Ovary (tissue), 9 donors: ENCODE results near the gene CYP3A4. TPM values are rescaled to one million over a fixed set of nuclear protein-coding genes. Genes with fewer than 3 reads are reported as not detected.
A peak's percentile ranks its signal among the peaks of the same experiment; 100 is the strongest.

ENCODE experiments used
- DNase-seq, 5 donors: peaks; one replicate each; pipeline ENCODE4 v3.0.0-alpha.2; 2019 to 2020
- H3K27ac ChIP-seq, 2 donors: fragments of 200-600 bp; one replicate each; pipeline versions ENCODE4 v1.5.1 to v1.8.0; 2019 to 2022
- H3K27me3 ChIP-seq: fragments of 200-600 bp; one replicate; pipeline ENCODE4 v1.8.0; 2022
- H3K36me3 ChIP-seq: fragments of 200-600 bp; sonication (generic); one replicate; pipeline ENCODE4 v1.5.1; 2019
- H3K4me1 ChIP-seq: one replicate; pipeline ENCODE4 v1.8.1; 2013; ENCODE audit warnings: mild to moderate bottlenecking, moderate library complexity; ENCODE audit not compliant: insufficient read depth
- H3K4me3 ChIP-seq: fragments of 200-600 bp; sonication (generic); one replicate; pipeline ENCODE4 v1.5.1; 2017
- H3K9me3 ChIP-seq, 2 donors: fragments of 200-600 bp in 1 of 2; sonication (generic) in 1 of 2; one replicate each; pipeline versions ENCODE4 v1.5.1 to v1.8.1; 2013 to 2019; ENCODE audit warnings: mild to moderate bottlenecking in 1 of 2, moderate library complexity in 1 of 2
- CTCF ChIP-seq, 3 donors: fragments of 450-650 bp in 2 of 3; fragments of 200-600 bp in 1 of 3; IDR thresholded peaks; one replicate each; pipeline versions ENCODE4 v1.5.1 to v1.8.0; 2016 to 2022; ENCODE audit warnings: antibody characterized with exemption in 3 of 3, mild to moderate bottlenecking in 1 of 3
- EP300 ChIP-seq: sonication (generic); formaldehyde crosslinking; IDR thresholded peaks from one replicate; pipeline ENCODE4 v1.6.1; 2017; ENCODE audit warnings: antibody characterized with exemption
- POLR2A ChIP-seq: fragments of 450-650 bp; IDR thresholded peaks from one replicate; pipeline ENCODE4 v1.6.1; 2017; ENCODE audit warnings: antibody characterized with exemption, mild to moderate bottlenecking, moderate library complexity
- WGBS, 3 donors: extraction: QIAGEN DNeasy Blood & Tissue Kit in 1 of 3; methylation state at CpG; one replicate each; pipeline versions ENCODE4 v1.1.5 to v1.1.7; 2013 to 2017; 5-methylcytosine and 5-hydroxymethylcytosine counted together
- intact Hi-C, 4 donors: fragments of 100-400 bp; cut with DNase I; formaldehyde crosslinking; loops; one replicate each; pipeline versions ENCODE4 v1.11.0 to v1.15.1; 2022 to 2023
- polyA plus RNA-seq, 2 donors: library from polyadenylated mRNA; stranded (reverse); fragments of 200-250 nt in 1 of 2; fragments of 350-450 nt in 1 of 2; fragmentation: Illumina TruSeq in 1 of 2; extraction: RNeasy Lipid Tissue Mini Kit (QIAGEN cat#74804) in 1 of 2; gene quantifications; one replicate each; pipeline ENCODE4 v1.2.3, GENCODE V29; 2013 to 2014
- total RNA-seq, 7 donors: library from RNA; depleted of rRNA in 2 of 7; stranded (reverse); fragments of >200 nt in 2 of 7; fragmentation: NEBNext Ultra II Directional in 3 of 7; extraction: Animal tissue kit (Norgen Biotek cat#: 25700) in 3 of 7; gene quantifications; one replicate each; pipeline versions ENCODE4 v1.1.0 to v1.2.4, GENCODE V29; 2016 to 2023
- donor health status: DM: no; HTN: no; CAD: no; lungs with moderate emphysema.
- donor health status: DM: no; HTN: no; CAD: no.
- donor health status: Bipolar disorder and iron deficiency.
- donor health status: DM: yes; HTN: yes; CAD: no.
- donor health status: DM: no; HTN: no; CAD: no.
- donor health status: DM: yes; HTN: yes; CAD: no.

CYP3A4 gene
- total and polyA plus RNA-seq, 9 donors = 0.05 to 3.7 (median 0.27) TPM; not detected in 1

- H3K4me3 ChIP-seq = no peak overlapping the region
- H3K27me3 ChIP-seq = no peaks in the 10 kb centered on the region
- H3K36me3 ChIP-seq = no peaks in the 10 kb centered on the region
- TF ChIP-seq CTCF (IDR thresholded peaks at IDR 0.05) (no peak), EP300 (no peak), POLR2A (no peak)
- H3K9me3 ChIP-seq = no peaks in the 10 kb centered on the region
- intact Hi-C loops = no loop called here
- no peak for DNase-seq
- no peaks in the 10 kb centered on the region for H3K4me1 ChIP-seq
- 51 to 69% (median 67%) methylated on average over 3 of the region's 3 CpGs for WGBS, 3 donors
- no peak overlapping the region for H3K27ac ChIP-seq
Measured at GRCh38 chr7:99766484-99767099, 17.4 kb downstream of the CYP3A4 start.

DNA sequence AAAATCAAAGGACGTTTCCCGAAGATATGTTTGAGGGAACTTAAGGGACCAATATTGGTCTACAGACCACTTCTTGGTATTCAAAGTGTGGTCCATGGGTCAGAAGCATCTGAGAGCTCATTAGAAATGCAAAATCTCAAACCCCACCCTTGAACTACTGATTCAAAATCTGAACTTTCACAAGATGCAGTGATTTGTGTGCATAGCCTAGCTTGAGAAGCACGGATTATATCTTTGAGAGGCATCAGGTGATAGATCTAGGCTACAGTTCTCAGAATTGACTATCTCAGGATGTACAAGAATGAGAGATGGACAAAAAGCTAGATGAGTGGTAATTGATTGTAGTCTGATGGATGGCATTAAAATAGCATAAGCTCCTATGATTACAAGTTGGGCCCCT lies 19.5 kb downstream of the CYP3A4 start:
- TF ChIP-seq EP300 (no peak), POLR2A (no peak), CTCF (IDR thresholded peaks at IDR 0.05) (no peak)
- H3K4me1 ChIP-seq = no peaks in the 10 kb centered on the region

DNA sequence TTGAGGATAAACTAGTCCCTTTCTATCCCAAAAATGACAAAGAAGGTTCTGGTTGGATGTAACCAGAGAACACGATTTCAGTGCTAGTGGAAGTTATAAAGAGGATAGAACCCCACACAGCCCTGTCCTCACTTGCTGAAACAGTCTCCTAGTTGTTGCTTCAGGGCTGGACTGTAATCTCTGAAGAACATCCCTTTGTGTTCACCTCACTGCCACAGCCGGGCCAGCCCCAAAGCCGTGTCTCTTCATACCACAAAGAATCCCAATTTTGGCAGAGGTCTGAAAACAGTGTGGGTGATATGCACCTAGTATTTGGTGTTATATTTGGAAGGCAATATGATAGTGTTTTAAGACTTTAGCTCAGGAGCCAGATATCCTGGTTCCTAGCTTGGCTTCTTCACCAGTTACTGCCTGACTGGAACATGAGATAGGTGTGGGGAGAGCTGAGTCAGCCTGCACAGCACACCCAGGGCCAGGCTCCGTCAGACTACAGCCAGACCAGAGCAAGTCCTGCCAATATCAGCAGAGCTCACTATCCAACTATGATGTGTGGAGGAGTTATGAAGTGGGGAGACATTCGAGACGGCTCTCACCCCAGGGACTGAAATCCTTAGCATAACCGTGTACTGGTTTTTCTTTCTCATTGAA lies 21.2 kb downstream of the CYP3A4 start:
- DNase-seq = peak in 1 of 5 donors; percentile 23
- Histone ChIP-seq H3K27ac (no peak overlapping the region), H3K9me3 (no peaks in the 10 kb centered on the region), H3K36me3 (no peaks in the 10 kb centered on the region), H3K4me3 (no peak overlapping the region), H3K4me1 (no peaks in the 10 kb centered on the region), H3K27me3 (no peaks in the 10 kb centered on the region)
- TF ChIP-seq CTCF (IDR thresholded peaks at IDR 0.05) (no peak), POLR2A (no peak), EP300 (no peak)
- WGBS, 3 donors = 31 to 44% (median 39%) methylated on average over 7 of the region's 7 CpGs
- intact Hi-C loops = no loop called here

More for the DNA sequence above, 19.5 kb downstream of the CYP3A4 start:
- 77 to 84% (median 78%) methylated on average over 3 of the region's 3 CpGs for WGBS, 3 donors
- H3K36me3 ChIP-seq = no peaks in the 10 kb centered on the region
- no peak for DNase-seq
- no peak overlapping the region for H3K4me3 ChIP-seq
- no peaks in the 10 kb centered on the region for H3K9me3 ChIP-seq
- no peaks in the 10 kb centered on the region for H3K27me3 ChIP-seq
- intact Hi-C loops = no loop called here
- H3K27ac ChIP-seq = no peak overlapping the region

GRCh38 chr7:99755085-99755484 lies 28.9 kb downstream of the CYP3A4 start:
- intact Hi-C loops = no loop called here
- no peak for DNase-seq
- Histone ChIP-seq H3K27me3 (no peaks in the 10 kb centered on the region), H3K4me1 (no peaks in the 10 kb centered on the region), H3K9me3 (no peaks in the 10 kb centered on the region), H3K36me3 (no peaks in the 10 kb centered on the region), H3K27ac (no peak overlapping the region), H3K4me3 (no peak overlapping the region)
- TF ChIP-seq EP300 (no peak), POLR2A (no peak), CTCF (IDR thresholded peaks at IDR 0.05) (no peak)
- 91 to 100% (median 92%) methylated on average over 1 of the region's 1 CpG for WGBS, 3 donors
